Measurements from ENCODE around the gene IL1RAPL2.

- TF ChIP-seq CTCF (IDR thresholded peaks at IDR 0.05; ENCODE audit: low read depth, low read length, poor library complexity, severe bottlenecking) (no peak), EZH2phosphoT487 (IDR thresholded peaks at IDR 0.05; ENCODE audit: borderline replicate concordance, low read length) (no peak)
Observed at GRCh38 chrX:105610411-105610810, 1044.4 kb downstream of the IL1RAPL2 start.

All from DOHH2 (cell line).